Activated CD4-positive, alpha-beta T cell treated with anti-CD3 and anti-CD28 coated beads, Interleukin-2, Interleukin-6, amounts not matched to agents 100 ng/mL and 50 ng/mL, durations not matched to agents 16 hours and 8 hours (primary cell): ENCODE data around the gene ITGBL1.

Experiments
- DNase-seq: peaks from one replicate; pipeline ENCODE4 v3.0.0-alpha.2; 2020

ITGBL1 gene

GRCh38 chr13:101634142-101634541, 181.7 kb downstream of the ITGBL1 start:
- no peak for DNase-seq

- no peak for DNase-seq
Measured at GRCh38 chr13:101639711-101640110, 187.2 kb downstream of the ITGBL1 start.

GRCh38 chr13:101640788-101641400, 188.4 kb downstream of the ITGBL1 start:
- no peak for DNase-seq

- DNase-seq, result no peak
Measured at GRCh38 chr13:101645871-101646270, 193.4 kb downstream of the ITGBL1 start.

- no peak for DNase-seq
Measured at GRCh38 chr13:101647760-101648159, 195.3 kb downstream of the ITGBL1 start.

GRCh38 chr13:101648766-101649487, 196.5 kb downstream of the ITGBL1 start:
- DNase-seq, result no peak

GRCh38 chr13:101649488-101650126, 197.1 kb downstream of the ITGBL1 start:
- DNase-seq, result no peak

GRCh38 chr13:101654883-101655282, 202.4 kb downstream of the ITGBL1 start:
- no peak for DNase-seq

- DNase-seq, result no peak
Measured at GRCh38 chr13:101655435-101655834, 203.0 kb downstream of the ITGBL1 start.

GRCh38 chr13:101660711-101661110, 208.2 kb downstream of the ITGBL1 start:
- no peak for DNase-seq

- no peak for DNase-seq
Measured at GRCh38 chr13:101661839-101662238, 209.4 kb downstream of the ITGBL1 start.

GRCh38 chr13:101673360-101674105, 221.1 kb downstream of the ITGBL1 start:
- no peak for DNase-seq

- no peak for DNase-seq
Measured at GRCh38 chr13:101681834-101682233, 229.4 kb downstream of the ITGBL1 start.

- DNase-seq, result no peak
Measured at GRCh38 chr13:101686003-101686402, 233.5 kb downstream of the ITGBL1 start.

- DNase-seq, result no peak
Measured at GRCh38 chr13:101690871-101691270, 238.4 kb downstream of the ITGBL1 start.

- DNase-seq, result no peak
Measured at GRCh38 chr13:101691341-101691860, 238.9 kb downstream of the ITGBL1 start.

GRCh38 chr13:101695870-101696516, 243.5 kb downstream of the ITGBL1 start:
- no peak for DNase-seq

- DNase-seq, result no peak
Measured at GRCh38 chr13:101697745-101698144, 245.3 kb downstream of the ITGBL1 start.

- DNase-seq, result no peak
Measured at GRCh38 chr13:101698400-101698799, 245.9 kb downstream of the ITGBL1 start.

GRCh38 chr13:101700598-101700997, 248.1 kb downstream of the ITGBL1 start:
- DNase-seq, result no peak

GRCh38 chr13:101703081-101703480, 250.6 kb downstream of the ITGBL1 start:
- DNase-seq, result no peak

GRCh38 chr13:101703838-101704237, 251.4 kb downstream of the ITGBL1 start:
- no peak for DNase-seq

- peak; percentile 20 for DNase-seq
Measured at GRCh38 chr13:101706651-101707050, 254.2 kb downstream of the ITGBL1 start.
